Hepatocyte (in vitro differentiated cells): ENCODE data around the gene FZD2. TPM values are rescaled to one million over a fixed set of nuclear protein-coding genes. Genes with fewer than 3 reads are reported as not detected.

Source experiments
- DNase-seq: peaks from one replicate; pipeline ENCODE4 v3.0.0-alpha.2; 2016; ENCODE audit warnings: low spot score
- H2AFZ ChIP-seq: fragments of 200-600 bp; sonication (generic); 2 replicates; pipeline ENCODE4 v1.6.0; 2016; ENCODE audit warnings: antibody characterized with exemption, mild to moderate bottlenecking
- H3K27ac ChIP-seq: fragments of 200-600 bp; sonication (generic); 2 replicates; pipeline ENCODE4 v1.5.1; 2016; ENCODE audit warnings: mild to moderate bottlenecking
- H3K27me3 ChIP-seq: fragments of 200-600 bp; sonication (generic); 2 replicates; pipeline ENCODE4 v1.6.1; 2016
- H3K36me3 ChIP-seq: fragments of 200-600 bp; sonication (generic); replicated peaks from 2 replicates; pipeline ENCODE4 v1.5.1; 2016; ENCODE audit warnings: low read depth; ENCODE audit not compliant: insufficient read depth
- H3K4me1 ChIP-seq: fragments of 200-600 bp; sonication (generic); 2 replicates; pipeline ENCODE4 v1.5.1; 2016; ENCODE audit warnings: mild to moderate bottlenecking, moderate library complexity; ENCODE audit not compliant: insufficient read depth
- H3K4me2 ChIP-seq: fragments of 200-600 bp; sonication (generic); 2 replicates; pipeline ENCODE4 v1.6.0; 2016
- H3K4me3 ChIP-seq: fragments of 200-600 bp; sonication (generic); 2 replicates; pipeline ENCODE4 v1.5.1; 2016; ENCODE audit warnings: mild to moderate bottlenecking
- H3K79me2 ChIP-seq: fragments of 200-600 bp; sonication (generic); 2 replicates; pipeline ENCODE4 v1.6.0; 2017; ENCODE audit warnings: mild to moderate bottlenecking
- H3K9me2 ChIP-seq: fragments of 200-600 bp; sonication (generic); replicated peaks from 2 replicates; pipeline ENCODE4 v1.6.0; 2017; ENCODE audit warnings: mild to moderate bottlenecking; ENCODE audit not compliant: insufficient read depth
- H3K9me3 ChIP-seq: fragments of 200-600 bp; sonication (generic); 2 replicates; pipeline ENCODE4 v1.5.1; 2016; ENCODE audit warnings: low read depth, mild to moderate bottlenecking
- H4K20me1 ChIP-seq: fragments of 200-600 bp; sonication (generic); 2 replicates; pipeline ENCODE4 v1.6.0; 2016; ENCODE audit warnings: mild to moderate bottlenecking; ENCODE audit not compliant: insufficient read depth, poor library complexity, severe bottlenecking
- CTCF ChIP-seq: fragments of 200-600 bp; sonication (generic); IDR thresholded peaks from 2 replicates; pipeline ENCODE4 v1.5.1; 2016; ENCODE audit warnings: antibody characterized with exemption, mild to moderate bottlenecking; ENCODE audit not compliant: poor library complexity
- EZH2 ChIP-seq: fragments of 200-600 bp; sonication (generic); IDR thresholded peaks from 2 replicates; pipeline ENCODE4 v1.6.1; 2016; ENCODE audit warnings: antibody characterized with exemption, mild to moderate bottlenecking, borderline replicate concordance
- EZH2phosphoT487 ChIP-seq: fragments of 200-600 bp; sonication (generic); IDR thresholded peaks from one replicate; pipeline ENCODE4 v1.6.1; 2018; ENCODE audit warnings: antibody characterized with exemption, mild to moderate bottlenecking, low read depth, moderate library complexity; ENCODE audit not compliant: unreplicated experiment, severe bottlenecking
- WGBS: methylation state at CpG from one replicate; pipeline ENCODE4 v1.1.6; 2016; ENCODE audit warnings: low lambda C conversion rate; ENCODE audit errors: missing lambda C conversion rate; 5-methylcytosine and 5-hydroxymethylcytosine counted together
- polyA plus RNA-seq: library from polyadenylated mRNA; unstranded; fragments of >200 nt; fragmentation: Nextera tagmentation; extraction: Ambion mirVana; gene quantifications from 2 replicates; pipeline ENCODE4 v1.2.1, GENCODE V29; 2016
- total RNA-seq: library from RNA; depleted of rRNA; stranded (reverse); fragments of >200 nt; gene quantifications from 2 replicates; pipeline ENCODE4 v1.2.3, GENCODE V29; 2014

The FZD2 gene
- total and polyA plus RNA-seq, 2 experiments from 2014 or later = 19.9 to 35.5 TPM

- DNase-seq = no peak
- Histone ChIP-seq H3K27ac (no peak overlapping the region), H4K20me1 (no peaks in the 10 kb centered on the region), H3K9me3 (no peaks in the 10 kb centered on the region), H3K4me1 (peaks cover 16% of the 10 kb centered on the region), H3K79me2 (no peaks in the 10 kb centered on the region), H3K4me3 (no peak overlapping the region), H3K4me2 (no peak overlapping the region), H3K27me3 (no peaks in the 10 kb centered on the region), H3K36me3 (no peaks in the 10 kb centered on the region), H2AFZ (no peak overlapping the region), H3K9me2 (no peaks in the 10 kb centered on the region)
- TF ChIP-seq CTCF (no peak), EZH2phosphoT487 (no peak), EZH2 (no peak)
- WGBS = 79% methylated on average over 6 of the region's 6 CpGs
These were observed 47.0 kb downstream of the FZD2 start for GRCh38 chr17:44604116-44604761.

GRCh38 chr17:44604768-44605485 lies 47.6 kb downstream of the FZD2 start:
- Histone ChIP-seq H3K4me1 (peaks cover 12% of the 10 kb centered on the region), H3K36me3 (no peaks in the 10 kb centered on the region), H3K4me3 (no peak overlapping the region), H3K9me3 (no peaks in the 10 kb centered on the region), H3K27ac (no peak overlapping the region), H3K27me3 (no peaks in the 10 kb centered on the region), H4K20me1 (no peaks in the 10 kb centered on the region), H2AFZ (no peak overlapping the region), H3K9me2 (no peaks in the 10 kb centered on the region), H3K79me2 (no peaks in the 10 kb centered on the region), H3K4me2 (no peak overlapping the region)
- DNase-seq = no peak
- 93% methylated on average over 10 of the region's 10 CpGs for WGBS
- TF ChIP-seq EZH2 = no peak
- TF ChIP-seq EZH2phosphoT487 = no peak
- no peak for TF ChIP-seq CTCF

- Histone ChIP-seq H3K4me2 (no peak overlapping the region), H3K79me2 (no peaks in the 10 kb centered on the region), H3K27ac (no peak overlapping the region), H3K27me3 (no peaks in the 10 kb centered on the region), H4K20me1 (no peaks in the 10 kb centered on the region), H3K9me3 (no peaks in the 10 kb centered on the region), H3K36me3 (no peaks in the 10 kb centered on the region), H3K4me3 (no peak overlapping the region), H2AFZ (no peak overlapping the region), H3K4me1 (peaks cover 17% of the 10 kb centered on the region), H3K9me2 (no peaks in the 10 kb centered on the region)
- WGBS = 97% methylated on average over 11 of the region's 11 CpGs
- DNase-seq = no peak
- TF ChIP-seq EZH2 (no peak), CTCF (no peak), EZH2phosphoT487 (no peak)
These were observed 49.4 kb downstream of the FZD2 start for GRCh38 chr17:44606658-44607057.
